Keratinocyte (primary cell): Measurements from ENCODE around the gene PALMD. TPM values are rescaled to one million over a fixed set of nuclear protein-coding genes. Genes with fewer than 3 reads are reported as not detected.

Source experiments
- DNase-seq: peaks from one replicate; pipeline ENCODE4 v3.0.0-alpha.2; 2011; ENCODE audit warnings: low read depth, missing footprints, low spot score
- FAIRE-seq: peaks from 2 replicates; lab custom pipeline; 2011; peaks lifted over from hg19 to GRCh38; lab: Jason Lieb, UNC
- H2AFZ ChIP-seq: 2 replicates; pipeline ENCODE4 v1.6.0; 2012; ENCODE audit warnings: low read length, control low read depth, inconsistent platforms; ENCODE audit not compliant: control insufficient read depth
- H3K27ac ChIP-seq: 2 replicates; pipeline ENCODE4 v1.5.1; 2011; ENCODE audit warnings: low read length; ENCODE audit not compliant: control insufficient read depth, insufficient read depth
- H3K27me3 ChIP-seq: 3 replicates; pipeline ENCODE4 v1.6.0; 2011; ENCODE audit warnings: low read length; ENCODE audit not compliant: control insufficient read depth, insufficient read depth; ENCODE audit errors: extremely low read depth
- H3K36me3 ChIP-seq, 2 experiments: 2 replicates in 1 of 2; 3 replicates in 1 of 2; pipeline ENCODE4 v1.5.1; 2011; ENCODE audit warnings: low read length in 2 of 2, mild to moderate bottlenecking in 1 of 2; ENCODE audit not compliant: control insufficient read depth in 2 of 2, insufficient read depth in 2 of 2; ENCODE audit errors: extremely low read depth in 1 of 2
- H3K4me1 ChIP-seq: 3 replicates; pipeline ENCODE4 v1.5.1; 2011; ENCODE audit warnings: low read length; ENCODE audit not compliant: control insufficient read depth, insufficient read depth; ENCODE audit errors: extremely low read depth
- H3K4me2 ChIP-seq: 3 replicates; pipeline ENCODE4 v1.6.0; 2011; ENCODE audit warnings: low read depth, low read length; ENCODE audit not compliant: control insufficient read depth, insufficient read depth; ENCODE audit errors: extremely low read depth
- H3K4me3 ChIP-seq, 3 experiments: fragments of 200-600 bp in 1 of 3; sonication (generic) in 1 of 3; 2 replicates in 2 of 3; 3 replicates in 1 of 3; pipeline ENCODE4 v1.5.1; 2011 to 2016; ENCODE audit warnings: low read length in 3 of 3, mild to moderate bottlenecking in 3 of 3, control low read depth in 2 of 3, inconsistent platforms in 1 of 3, low read depth in 1 of 3, mixed read lengths in 1 of 3, mixed run types in 1 of 3, moderate library complexity in 1 of 3; ENCODE audit not compliant: control insufficient read depth in 2 of 3, insufficient read depth in 2 of 3; ENCODE audit errors: extremely low read depth in 1 of 3
- H3K79me2 ChIP-seq: 2 replicates; pipeline ENCODE4 v1.6.0; 2012; ENCODE audit warnings: low read length; ENCODE audit not compliant: control insufficient read depth, insufficient read depth
- H3K9ac ChIP-seq: 3 replicates; pipeline ENCODE4 v1.6.0; 2011; ENCODE audit warnings: low read length; ENCODE audit not compliant: control insufficient read depth, insufficient read depth; ENCODE audit errors: extremely low read depth
- H3K9me1 ChIP-seq: 3 replicates; pipeline ENCODE4 v1.6.0; 2011; ENCODE audit warnings: low read length; ENCODE audit not compliant: control insufficient read depth, insufficient read depth; ENCODE audit errors: extremely low read depth
- H3K9me3 ChIP-seq: 2 replicates; pipeline ENCODE4 v1.5.1; 2012; ENCODE audit warnings: low read depth, low read length; ENCODE audit not compliant: control insufficient read depth
- H4K20me1 ChIP-seq: 3 replicates; pipeline ENCODE4 v1.6.0; 2011; ENCODE audit warnings: low read length; ENCODE audit not compliant: control insufficient read depth, insufficient read depth; ENCODE audit errors: extremely low read depth
- CTCF ChIP-seq, 3 experiments: IDR thresholded peaks in 1 of 3; conservative IDR thresholded peaks in 1 of 3; optimal IDR thresholded peaks in 1 of 3; 2 replicates in 2 of 3; 3 replicates in 1 of 3; pipeline versions ENCODE3 to v1.5.1; 2011; ENCODE audit warnings: low read length in 3 of 3, mild to moderate bottlenecking in 3 of 3, moderate library complexity in 2 of 3, control low read depth in 1 of 3, inconsistent platforms in 1 of 3; ENCODE audit not compliant: insufficient read depth in 2 of 3; ENCODE audit errors: extremely low read depth in 1 of 3
- EZH2 ChIP-seq: IDR thresholded peaks from one replicate; pipeline ENCODE4 v1.6.1; 2012; ENCODE audit warnings: inconsistent platforms, mild to moderate bottlenecking, low read length, moderate library complexity
- dilution Hi-C: fragments of 300-500 bp; cut with MboI; formaldehyde crosslinking; loops from one replicate; pipeline ENCODE4 v1.7.0; 2020; ENCODE audit warnings: low sequenced_read_pairs; ENCODE audit not compliant: extremely low pct_ligation_motif_present
- polyA plus RNA-seq, 5 experiments: library from polyadenylated mRNA; depleted of rRNA in 3 of 5; stranded (reverse) in 3 of 5; stranded (forward) in 1 of 5; unstranded in 1 of 5; fragments of >200 nt; gene quantifications; 1 replicate in 1 of 5; 2 replicates in 3 of 5; 3 replicates in 1 of 5; pipeline versions ENCODE4 v1.2.1 to v1.2.3, GENCODE V29; 2011 to 2012; ENCODE audit warnings: missing spikeins in 2 of 5, low read depth in 1 of 5, low replicate concordance in 1 of 5

The PALMD gene
- polyA plus RNA-seq, 1 donor (not counting 4 experiments of a cell fraction or from before 2014, with no cell fraction given): 6.8 TPM

DNA sequence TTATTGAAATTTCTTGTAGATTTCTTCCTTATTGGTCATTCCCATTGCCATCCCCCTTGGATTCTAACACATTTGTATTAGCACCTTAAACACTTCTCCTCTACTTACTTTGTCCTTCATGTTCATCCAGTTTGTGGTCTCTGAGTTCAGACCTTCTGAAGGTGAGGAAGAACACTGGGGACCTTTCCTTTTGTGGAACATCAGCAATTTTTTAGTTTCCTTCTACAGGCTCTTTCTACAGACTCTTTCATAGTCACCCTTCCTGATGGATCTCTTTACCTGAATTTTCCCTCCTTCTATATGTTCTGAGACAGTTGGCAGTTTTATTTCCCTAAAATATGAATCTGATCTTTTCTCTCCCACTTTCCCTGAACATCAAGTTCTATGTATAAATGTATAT is 4.4 kb upstream of the PALMD start:
- Histone ChIP-seq H3K4me2 (no peak overlapping the region), H3K36me3 (no peaks in the 10 kb centered on the region), H3K9me1 (no peaks in the 10 kb centered on the region), H3K27me3 (no peaks in the 10 kb centered on the region), H3K9ac (no peak overlapping the region), H4K20me1 (no peaks in the 10 kb centered on the region), H2AFZ (no peak overlapping the region), H3K79me2 (no peaks in the 10 kb centered on the region), H3K9me3 (no peaks in the 10 kb centered on the region), H3K27ac (no peak overlapping the region), H3K4me3 (no peak overlapping the region), H3K4me1 (peaks cover 29% of the 10 kb centered on the region)
- dilution Hi-C loops: no loop called here
- no peak for FAIRE-seq
- no peak for DNase-seq
- no peak for TF ChIP-seq CTCF (optimal IDR thresholded peaks at IDR 0.05 in 1 of 3, IDR thresholded peaks at IDR 0.05 in 1 of 3, conservative IDR thresholded peaks at IDR 0.05 in 1 of 3; ENCODE audit: extremely low read depth in 1 of 3, insufficient read depth in 2 of 3, low read length in 3 of 3)
- no peak for TF ChIP-seq EZH2

- Histone ChIP-seq H3K4me3 (no peak overlapping the region), H2AFZ (no peak overlapping the region), H3K79me2 (no peaks in the 10 kb centered on the region), H3K9me1 (no peaks in the 10 kb centered on the region), H3K9me3 (no peaks in the 10 kb centered on the region), H3K27ac (no peak overlapping the region), H4K20me1 (no peaks in the 10 kb centered on the region), H3K27me3 (no peaks in the 10 kb centered on the region), H3K9ac (no peak overlapping the region), H3K4me1 (peaks cover 29% of the 10 kb centered on the region), H3K4me2 (no peak overlapping the region), H3K36me3 (no peaks in the 10 kb centered on the region)
- DNase-seq (no peak), FAIRE-seq (no peak)
- TF ChIP-seq EZH2 (no peak), CTCF (optimal IDR thresholded peaks at IDR 0.05 in 1 of 3, IDR thresholded peaks at IDR 0.05 in 1 of 3, conservative IDR thresholded peaks at IDR 0.05 in 1 of 3; ENCODE audit: extremely low read depth in 1 of 3, insufficient read depth in 2 of 3, low read length in 3 of 3) (no peak)
- dilution Hi-C loops: no loop called here
These were observed 3.9 kb upstream of the PALMD start for GRCh38 chr1:99642053-99642452.
